ENCODE measurements around the gene KCTD10.

DNA sequence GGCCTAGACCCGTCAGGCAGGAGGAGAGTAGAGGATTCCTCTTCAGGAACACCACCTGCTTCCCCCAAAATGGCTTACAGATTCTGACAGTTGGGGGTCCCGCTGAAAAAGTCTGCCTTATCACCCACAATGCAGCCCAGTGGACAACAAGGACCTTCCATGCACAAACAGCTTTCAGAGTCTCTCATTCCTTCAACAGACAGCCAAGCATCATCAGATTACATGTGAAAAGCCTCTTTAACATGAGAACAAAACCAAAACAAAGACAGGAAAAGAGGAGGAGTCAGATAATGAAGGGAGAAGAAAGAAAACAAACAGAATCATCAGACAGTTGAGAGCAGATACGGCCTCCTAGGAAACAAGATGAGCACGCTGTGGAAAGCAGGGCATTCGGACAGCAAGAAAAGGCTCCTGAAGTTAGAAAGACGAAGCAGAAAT, 18.3 kb downstream of the KCTD10 start:
- TF ChIP-seq, protein P1, sequence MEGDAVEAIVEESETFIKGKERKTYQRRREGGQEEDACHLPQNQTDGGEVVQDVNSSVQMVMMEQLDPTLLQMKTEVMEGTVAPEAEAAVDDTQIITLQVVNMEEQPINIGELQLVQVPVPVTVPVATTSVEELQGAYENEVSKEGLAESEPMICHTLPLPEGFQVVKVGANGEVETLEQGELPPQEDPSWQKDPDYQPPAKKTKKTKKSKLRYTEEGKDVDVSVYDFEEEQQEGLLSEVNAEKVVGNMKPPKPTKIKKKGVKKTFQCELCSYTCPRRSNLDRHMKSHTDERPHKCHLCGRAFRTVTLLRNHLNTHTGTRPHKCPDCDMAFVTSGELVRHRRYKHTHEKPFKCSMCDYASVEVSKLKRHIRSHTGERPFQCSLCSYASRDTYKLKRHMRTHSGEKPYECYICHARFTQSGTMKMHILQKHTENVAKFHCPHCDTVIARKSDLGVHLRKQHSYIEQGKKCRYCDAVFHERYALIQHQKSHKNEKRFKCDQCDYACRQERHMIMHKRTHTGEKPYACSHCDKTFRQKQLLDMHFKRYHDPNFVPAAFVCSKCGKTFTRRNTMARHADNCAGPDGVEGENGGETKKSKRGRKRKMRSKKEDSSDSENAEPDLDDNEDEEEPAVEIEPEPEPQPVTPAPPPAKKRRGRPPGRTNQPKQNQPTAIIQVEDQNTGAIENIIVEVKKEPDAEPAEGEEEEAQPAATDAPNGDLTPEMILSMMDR (IDR thresholded peaks at IDR 0.05; ENCODE audit: low read depth, low read length), result no peak
- TF ChIP-seq POLR2A (IDR thresholded peaks at IDR 0.05; ENCODE audit: extremely low read depth, insufficient read length), result no peak
